ENCODE measurements around the gene MAP7D3. TPM values are rescaled to one million over a fixed set of nuclear protein-coding genes. Genes with fewer than 3 reads are reported as not detected.
A peak's percentile ranks its signal among the peaks of the same experiment; 100 is the strongest.

MAP7D3 gene
- total RNA-seq, 2 donors from 2014 or later: 2.8 to 2.9 TPM

- Histone ChIP-seq H3K4me3 (no peak overlapping the region), H3K9me3 (no peaks in the 10 kb centered on the region), H3K9ac (ENCODE audit: low read depth in 2 of 2, low read length in 2 of 2) (peak overlapping the region in 1 of 2 donors; percentile 2), H3K27me3 (no peaks in the 10 kb centered on the region), H3K36me3 (no peaks in the 10 kb centered on the region), H3K4me1 (no peaks in the 10 kb centered on the region), H3K27ac (no peak overlapping the region)
- no peak for DNase-seq
- intact Hi-C loops (cut with DNase I): loop anchor here (5.0 kb wide), 2 partner anchors 41 to 101 kb away; no protein-coding TSS in a partner anchor
- TF ChIP-seq, protein P1, sequence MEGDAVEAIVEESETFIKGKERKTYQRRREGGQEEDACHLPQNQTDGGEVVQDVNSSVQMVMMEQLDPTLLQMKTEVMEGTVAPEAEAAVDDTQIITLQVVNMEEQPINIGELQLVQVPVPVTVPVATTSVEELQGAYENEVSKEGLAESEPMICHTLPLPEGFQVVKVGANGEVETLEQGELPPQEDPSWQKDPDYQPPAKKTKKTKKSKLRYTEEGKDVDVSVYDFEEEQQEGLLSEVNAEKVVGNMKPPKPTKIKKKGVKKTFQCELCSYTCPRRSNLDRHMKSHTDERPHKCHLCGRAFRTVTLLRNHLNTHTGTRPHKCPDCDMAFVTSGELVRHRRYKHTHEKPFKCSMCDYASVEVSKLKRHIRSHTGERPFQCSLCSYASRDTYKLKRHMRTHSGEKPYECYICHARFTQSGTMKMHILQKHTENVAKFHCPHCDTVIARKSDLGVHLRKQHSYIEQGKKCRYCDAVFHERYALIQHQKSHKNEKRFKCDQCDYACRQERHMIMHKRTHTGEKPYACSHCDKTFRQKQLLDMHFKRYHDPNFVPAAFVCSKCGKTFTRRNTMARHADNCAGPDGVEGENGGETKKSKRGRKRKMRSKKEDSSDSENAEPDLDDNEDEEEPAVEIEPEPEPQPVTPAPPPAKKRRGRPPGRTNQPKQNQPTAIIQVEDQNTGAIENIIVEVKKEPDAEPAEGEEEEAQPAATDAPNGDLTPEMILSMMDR (IDR thresholded peaks at IDR 0.05): no peak
Observed at GRCh38 chrX:136166221-136166855, 84.9 kb downstream of the MAP7D3 start.

DNA sequence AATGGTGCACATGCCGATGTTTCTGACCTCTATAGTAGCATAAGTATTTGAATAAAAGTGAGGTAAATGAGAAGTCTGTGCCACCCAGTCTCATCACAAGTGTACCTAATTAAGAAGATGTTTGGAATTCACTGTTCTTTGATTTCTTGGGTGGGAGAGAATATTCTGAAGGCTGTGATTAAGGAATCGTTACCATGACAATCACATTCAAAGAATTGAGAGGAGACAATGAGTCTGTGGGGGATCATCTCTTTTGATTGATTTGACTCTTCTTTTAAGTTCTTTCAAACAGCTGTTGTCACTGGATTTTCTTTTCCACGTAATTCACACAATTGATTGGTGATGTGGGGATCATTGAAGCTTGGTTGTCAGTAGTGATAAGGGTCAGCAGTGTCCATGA lies 85.8 kb downstream of the MAP7D3 start:
- TF ChIP-seq, protein P1 (IDR thresholded peaks at IDR 0.05): no peak
- intact Hi-C loops (cut with DNase I): loop anchor here (5.0 kb wide), 2 partner anchors 42 to 102 kb away; no protein-coding TSS in a partner anchor
- DNase-seq: no peak

GRCh38 chrX:136163689-136164088 lies 87.5 kb downstream of the MAP7D3 start:
- no peaks in the 10 kb centered on the region for H3K4me1 ChIP-seq
- H3K36me3 ChIP-seq: no peaks in the 10 kb centered on the region
- intact Hi-C loops (cut with DNase I): loop anchor here (5.0 kb wide), 1 partner anchor 136 kb away; no protein-coding TSS in a partner anchor
- H3K9ac ChIP-seq (ENCODE audit: low read depth in 2 of 2, low read length in 2 of 2): no peak overlapping the region
- no peak overlapping the region for H3K27ac ChIP-seq
- no peaks in the 10 kb centered on the region for H3K27me3 ChIP-seq
- DNase-seq: no peak
- H3K9me3 ChIP-seq: no peaks in the 10 kb centered on the region
- TF ChIP-seq, protein P1 (IDR thresholded peaks at IDR 0.05): no peak
- H3K4me3 ChIP-seq: no peak overlapping the region

More for the DNA sequence above, 85.8 kb downstream of the MAP7D3 start:
- Histone ChIP-seq H3K27me3 (no peaks in the 10 kb centered on the region), H3K4me3 (no peak overlapping the region), H3K4me1 (no peaks in the 10 kb centered on the region), H3K9ac (ENCODE audit: low read depth in 2 of 2, low read length in 2 of 2) (no peak overlapping the region), H3K9me3 (no peaks in the 10 kb centered on the region), H3K27ac (no peak overlapping the region), H3K36me3 (no peaks in the 10 kb centered on the region)

Other genes with a start within 250 kb of the MAP7D3 start
- 100 to 1,000 TPM in 1 of 2 donors, 10 to 100 TPM in 1; 20.0 to 176 TPM for gene FHL1, start 103.9 kb downstream of the MAP7D3 start, total RNA-seq
- under 1 TPM in 1 of 2 donors, not detected in 1; 0.03 TPM for gene ADGRG4, start 49.6 kb upstream of the MAP7D3 start, total RNA-seq
- not detected for gene BRS3, start 236.5 kb upstream of the MAP7D3 start, total RNA-seq
- 10 to 100 TPM; 30.6 to 35.9 TPM for gene HTATSF1, start 246.2 kb upstream of the MAP7D3 start, total RNA-seq

All from colonic mucosa (tissue), 4 donors.